Spinal cord (tissue), 10 donors: ENCODE measurements around the gene GRK3. TPM values are rescaled to one million over a fixed set of nuclear protein-coding genes. Genes with fewer than 3 reads are reported as not detected.

Experiments
- DNase-seq, 6 donors: peaks; one replicate each; pipeline versions ENCODE4 v3.0.0 to v3.0.0-alpha.2; 2013 to 2015; ENCODE audit warnings: low spot score in 6 of 6, low read depth in 4 of 6
- H3K27ac ChIP-seq: one replicate; pipeline ENCODE4 v1.5.1; 2013; ENCODE audit warnings: low read depth, low read length, control low read depth
- H3K27me3 ChIP-seq: one replicate; pipeline ENCODE4 v1.6.1; 2013; ENCODE audit warnings: low read length; ENCODE audit not compliant: control insufficient read depth, insufficient read depth
- H3K36me3 ChIP-seq: one replicate; pipeline ENCODE4 v1.6.1; 2013; ENCODE audit warnings: low read length; ENCODE audit not compliant: control insufficient read depth, insufficient read depth
- H3K4me1 ChIP-seq: one replicate; pipeline ENCODE4 v1.6.1; 2013; ENCODE audit warnings: low read length; ENCODE audit not compliant: control insufficient read depth, insufficient read depth
- H3K4me3 ChIP-seq: one replicate; pipeline ENCODE4 v1.5.1; 2013; ENCODE audit warnings: low read depth, low read length, control low read depth
- H3K9me3 ChIP-seq: one replicate; pipeline ENCODE4 v1.6.1; 2013; ENCODE audit warnings: low read length; ENCODE audit not compliant: control insufficient read depth, insufficient read depth
- WGBS: methylation state at CpG from one replicate; pipeline ENCODE4 v1.1.5; 2013; ENCODE audit warnings: missing lambda C conversion rate; ENCODE audit not compliant: insufficient coverage; 5-methylcytosine and 5-hydroxymethylcytosine counted together
- polyA plus RNA-seq, 2 donors: library from polyadenylated mRNA; unstranded; fragments of 120-200 nt; gene quantifications; one replicate each; pipeline ENCODE4 v1.2.1, GENCODE V29; 2013; ENCODE audit not compliant: insufficient read length in 2 of 2
- total RNA-seq, 2 donors: library from RNA; depleted of rRNA in 1 of 2; stranded (reverse); fragments of 120-200 nt in 1 of 2; fragments of >200 nt in 1 of 2; gene quantifications; one replicate each; pipeline versions ENCODE4 v1.2.3 to v1.2.4, GENCODE V29; 2013 to 2014
- donor health status: healthy.

The GRK3 gene
- total and polyA plus RNA-seq, 4 donors: 13.6 to 33.7 (median 31.8) TPM

DNA sequence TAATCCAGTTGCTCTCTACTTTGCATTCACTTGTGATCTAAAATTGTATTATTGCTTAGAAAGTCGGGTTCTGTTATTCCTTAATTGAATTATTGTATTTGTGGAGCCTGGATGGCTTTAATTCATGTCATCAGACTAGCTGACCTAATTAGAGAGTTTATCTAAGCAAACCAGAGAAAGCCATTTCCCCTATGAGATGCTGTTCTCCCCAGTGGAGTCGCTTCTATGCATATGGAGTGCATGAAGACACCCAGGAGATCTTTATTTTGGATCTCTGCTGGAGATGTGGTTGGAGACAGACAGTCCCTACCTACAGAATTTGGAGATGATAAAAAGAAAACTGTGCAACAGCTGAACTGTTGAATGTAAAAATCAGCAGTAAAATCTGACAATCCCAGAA, 132.3 kb downstream of the GRK3 start:
- Histone ChIP-seq H3K4me3 (no peak overlapping the region), H3K36me3 (peaks cover 10% of the 10 kb centered on the region), H3K9me3 (no peaks in the 10 kb centered on the region), H3K27me3 (no peaks in the 10 kb centered on the region), H3K27ac (peak overlapping the region; percentile 37), H3K4me1 (peaks cover 23% of the 10 kb centered on the region)
- 80% methylated on average over 1 of the region's 2 CpGs for WGBS
- DNase-seq: peak in 2 of 6 donors; percentile 4 to 47

DNA sequence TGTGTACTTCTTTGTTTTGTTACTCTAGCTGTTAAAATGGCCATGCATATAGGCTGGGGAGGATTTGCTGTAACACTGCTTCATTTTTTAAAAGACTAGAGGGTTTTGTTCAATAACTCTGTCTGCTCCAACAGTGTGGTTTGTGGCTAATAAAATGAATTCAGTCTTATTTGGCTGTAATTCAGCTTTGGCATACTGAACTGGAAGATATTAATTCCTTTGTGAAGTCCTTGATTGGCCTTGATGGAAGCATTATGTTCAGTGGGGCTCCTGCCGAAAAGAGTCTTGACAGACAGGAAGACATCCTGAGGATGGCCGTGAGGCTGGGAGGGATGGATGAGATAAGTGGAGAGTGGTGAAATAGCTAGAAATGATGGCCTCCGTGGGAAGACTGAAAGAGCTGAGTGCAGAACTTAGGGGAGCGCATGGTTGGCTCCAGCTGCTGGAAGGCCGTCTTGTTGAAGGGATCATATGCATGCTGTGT, 132.7 kb downstream of the GRK3 start:
- H3K4me1 ChIP-seq: peaks cover 23% of the 10 kb centered on the region
- 57% methylated on average over 5 of the region's 5 CpGs for WGBS
- H3K4me3 ChIP-seq: no peak overlapping the region
- DNase-seq: peak in 3 of 6 donors; percentile 14 to 63 (median 58)
- no peaks in the 10 kb centered on the region for H3K27me3 ChIP-seq
- peak overlapping the region; percentile 48 for H3K27ac ChIP-seq
- peaks cover 10% of the 10 kb centered on the region for H3K36me3 ChIP-seq
- no peaks in the 10 kb centered on the region for H3K9me3 ChIP-seq

DNA sequence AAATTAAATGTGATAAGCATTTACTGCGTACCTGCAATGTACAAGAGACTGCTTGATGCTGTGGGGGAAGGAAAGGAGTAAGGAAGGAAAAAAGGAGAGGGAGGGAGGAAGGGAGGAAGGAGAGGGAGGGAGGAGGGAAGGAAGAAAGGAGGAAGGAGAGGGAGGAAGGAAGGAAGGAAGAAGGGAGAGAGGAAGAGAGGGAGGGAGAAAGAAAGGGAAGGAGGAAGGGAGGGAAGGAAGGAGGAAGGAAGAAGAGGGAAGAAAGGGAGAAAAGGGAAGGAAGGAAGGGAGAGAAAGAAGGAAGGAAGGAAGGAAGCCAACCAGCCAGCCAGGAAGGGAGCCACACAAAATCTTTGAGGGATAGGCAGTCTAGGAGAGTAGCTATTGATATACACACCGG, 133.5 kb downstream of the GRK3 start:
- no peaks in the 10 kb centered on the region for H3K27me3 ChIP-seq
- no peak for DNase-seq
- peaks cover 23% of the 10 kb centered on the region for H3K4me1 ChIP-seq
- no peak overlapping the region for H3K27ac ChIP-seq
- H3K36me3 ChIP-seq: peaks cover 10% of the 10 kb centered on the region
- H3K4me3 ChIP-seq: no peak overlapping the region
- 71% methylated on average over 2 of the region's 2 CpGs for WGBS
- no peaks in the 10 kb centered on the region for H3K9me3 ChIP-seq

DNA sequence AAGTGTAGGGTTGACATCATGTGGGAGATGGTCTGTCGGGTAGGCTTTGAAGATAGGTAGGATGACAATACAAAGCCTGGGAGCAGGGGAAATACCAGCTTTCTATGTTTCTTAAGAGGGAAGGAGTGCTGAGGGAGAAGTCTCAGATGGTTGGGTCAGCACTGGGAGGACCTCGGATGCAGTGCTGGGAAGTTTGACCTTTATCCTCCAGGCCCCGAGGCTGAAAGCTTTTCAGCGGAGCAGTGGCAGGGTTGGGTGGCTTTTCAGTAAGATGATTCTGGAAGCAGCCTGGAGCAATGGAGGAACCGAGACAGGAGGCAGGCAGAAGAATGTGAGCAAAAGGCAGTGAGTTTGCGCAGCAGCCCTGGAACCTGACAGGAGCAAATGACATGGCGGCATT, 134.0 kb downstream of the GRK3 start:
- no peaks in the 10 kb centered on the region for H3K9me3 ChIP-seq
- H3K27me3 ChIP-seq: no peaks in the 10 kb centered on the region
- H3K27ac ChIP-seq: no peak overlapping the region
- H3K4me3 ChIP-seq: no peak overlapping the region
- 86% methylated on average over 7 of the region's 7 CpGs for WGBS
- peaks cover 23% of the 10 kb centered on the region for H3K4me1 ChIP-seq
- DNase-seq: no peak
- H3K36me3 ChIP-seq: peaks cover 10% of the 10 kb centered on the region

DNA sequence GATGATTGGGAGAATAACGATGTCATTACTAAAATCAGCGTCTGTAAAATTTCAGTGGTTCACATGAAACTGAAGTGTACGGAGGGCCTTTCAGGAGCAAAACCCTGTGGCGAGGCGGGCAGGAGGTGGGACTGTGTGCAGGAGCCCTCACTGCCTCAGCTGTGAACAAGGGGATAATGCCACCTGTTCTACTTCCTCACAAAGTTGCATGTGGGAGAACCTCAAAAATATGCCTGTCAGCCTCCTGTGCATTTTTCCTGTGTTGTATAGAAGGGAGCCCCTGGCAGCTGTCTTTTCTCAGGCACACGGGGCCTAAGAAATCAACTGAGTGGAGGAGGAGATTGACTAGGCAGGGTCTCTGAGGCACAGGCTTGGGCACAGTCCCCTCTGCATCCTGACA, 134.5 kb downstream of the GRK3 start:
- H3K27me3 ChIP-seq: no peaks in the 10 kb centered on the region
- H3K4me3 ChIP-seq: no peak overlapping the region
- H3K9me3 ChIP-seq: no peaks in the 10 kb centered on the region
- peaks cover 23% of the 10 kb centered on the region for H3K4me1 ChIP-seq
- DNase-seq: no peak
- peaks cover 10% of the 10 kb centered on the region for H3K36me3 ChIP-seq
- 98% methylated on average over 6 of the region's 6 CpGs for WGBS
- H3K27ac ChIP-seq: no peak overlapping the region

DNA sequence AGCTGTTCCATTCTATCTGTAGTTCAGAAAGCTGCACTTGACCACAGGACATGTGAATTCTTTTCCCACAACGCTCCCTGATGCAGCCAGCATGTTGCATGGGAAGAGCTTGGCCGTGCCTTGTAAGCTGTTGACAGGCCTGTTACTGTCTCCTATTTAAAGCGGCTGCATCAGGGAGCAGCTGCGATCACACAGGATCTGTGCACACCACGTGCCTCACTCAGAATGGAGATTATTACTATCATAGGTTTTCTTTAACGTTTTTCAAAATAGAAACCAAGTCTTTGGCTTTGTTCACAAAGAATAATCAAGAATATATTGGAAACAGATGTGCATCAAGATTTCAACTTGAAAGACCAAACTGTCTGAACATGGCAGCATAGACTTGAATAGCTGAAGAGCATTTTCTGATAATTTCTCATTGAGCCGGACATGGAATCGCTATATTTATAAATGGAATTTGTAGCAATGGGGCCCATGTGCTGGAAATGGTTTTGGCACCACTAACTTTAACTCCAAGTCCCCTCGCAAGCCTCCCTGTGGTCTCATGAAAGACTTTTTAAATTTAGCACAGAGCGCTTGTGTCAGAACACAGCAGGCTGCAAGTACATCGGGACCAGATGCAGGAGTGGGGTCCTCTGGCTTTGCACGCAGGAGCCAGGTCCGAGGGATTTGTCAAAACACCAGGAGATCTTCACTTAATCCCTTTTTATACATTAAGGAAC, 136.7 kb downstream of the GRK3 start:
- H3K27ac ChIP-seq: peak overlapping the region; percentile 40

DNA sequence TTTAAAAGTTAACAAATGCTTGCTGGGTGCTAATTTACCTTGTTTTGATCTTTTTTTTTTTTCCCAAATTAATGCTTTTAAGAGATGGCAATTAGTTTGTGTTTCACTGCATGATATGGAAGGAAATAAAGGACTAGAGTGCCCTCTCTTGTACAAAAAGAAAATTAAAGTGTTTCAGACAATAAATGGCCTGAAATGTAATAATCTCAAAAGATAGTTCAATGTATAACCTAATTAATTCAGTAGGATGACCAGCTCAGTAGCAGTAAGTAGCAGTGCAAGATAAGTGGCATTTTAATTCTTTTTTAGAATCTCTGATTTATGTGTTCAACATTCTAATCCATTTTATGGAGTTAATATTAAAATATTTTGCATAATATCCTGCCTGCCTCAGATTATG, 137.6 kb downstream of the GRK3 start:
- Histone ChIP-seq H3K27me3 (no peaks in the 10 kb centered on the region), H3K4me1 (peaks cover 21% of the 10 kb centered on the region), H3K4me3 (no peak overlapping the region), H3K27ac (no peak overlapping the region), H3K9me3 (no peaks in the 10 kb centered on the region), H3K36me3 (peaks cover 7% of the 10 kb centered on the region)
- peak in 4 of 6 donors; percentile 7 to 86 (median 44) for DNase-seq

More for the DNA sequence above, 136.7 kb downstream of the GRK3 start:
- H3K9me3 ChIP-seq: no peaks in the 10 kb centered on the region
- WGBS: 57% methylated on average over 6 of the region's 13 CpGs
- H3K27me3 ChIP-seq: no peaks in the 10 kb centered on the region
- H3K36me3 ChIP-seq: peaks cover 7% of the 10 kb centered on the region
- H3K4me1 ChIP-seq: peaks cover 21% of the 10 kb centered on the region
- peak in 5 of 6 donors; percentile 33 to 86 (median 39) for DNase-seq
- no peak overlapping the region for H3K4me3 ChIP-seq

DNA sequence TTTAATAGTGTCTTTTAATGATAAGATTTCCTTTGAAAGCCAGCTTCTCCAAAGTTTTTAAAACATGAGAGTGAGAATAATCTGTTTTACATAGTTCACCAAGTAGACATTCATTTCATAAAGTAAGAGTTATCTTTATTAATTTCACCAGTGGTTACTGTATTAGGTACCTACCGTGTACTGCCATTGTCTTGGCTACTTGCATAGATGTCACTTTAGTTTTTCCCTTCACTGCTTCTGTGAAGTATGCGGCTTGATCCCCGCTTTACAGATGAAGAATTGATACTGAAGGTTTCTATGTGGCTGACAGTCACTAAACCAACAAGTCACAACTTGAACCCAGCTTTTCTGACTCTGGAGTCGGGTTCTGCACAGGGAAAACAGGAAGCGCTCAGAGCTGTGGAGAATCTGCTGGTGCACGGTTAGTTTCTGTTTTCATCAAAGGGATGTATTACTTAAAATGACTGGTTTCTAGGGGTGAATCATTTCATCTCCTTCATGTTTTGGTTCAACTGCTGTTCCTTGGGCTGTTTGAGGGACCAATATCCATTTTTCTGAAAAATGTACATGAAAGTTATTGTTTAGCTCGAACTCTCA, 138.2 kb downstream of the GRK3 start:
- 80% methylated on average over 1 of the region's 7 CpGs for WGBS
- H3K4me3 ChIP-seq: no peak overlapping the region
- peaks cover 21% of the 10 kb centered on the region for H3K4me1 ChIP-seq
- H3K27me3 ChIP-seq: no peaks in the 10 kb centered on the region
- no peak overlapping the region for H3K27ac ChIP-seq
- H3K9me3 ChIP-seq: no peaks in the 10 kb centered on the region
- H3K36me3 ChIP-seq: peaks cover 9% of the 10 kb centered on the region
- no peak for DNase-seq

DNA sequence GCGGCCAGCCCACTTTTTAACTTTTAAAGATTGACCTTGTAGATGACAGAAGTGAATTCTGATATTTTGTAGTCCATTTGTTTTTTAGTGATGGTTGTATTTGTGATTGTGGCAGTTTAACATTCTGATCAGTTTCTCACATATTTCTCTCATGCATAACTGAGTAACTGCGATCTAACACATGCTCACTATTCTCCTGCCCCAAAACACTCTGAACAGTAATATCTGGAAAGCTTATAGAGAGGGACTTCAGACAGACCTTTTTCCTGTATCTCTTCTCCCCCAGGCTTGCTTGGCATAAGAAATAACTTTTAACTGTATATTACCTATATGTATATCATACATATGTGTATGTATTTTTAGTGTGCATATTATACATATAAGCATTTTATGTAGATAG, 140.2 kb downstream of the GRK3 start:
- WGBS: no CpG with 5 or more reads among the region's 2 CpGs
- peaks cover 11% of the 10 kb centered on the region for H3K36me3 ChIP-seq
- no peaks in the 10 kb centered on the region for H3K9me3 ChIP-seq
- no peaks in the 10 kb centered on the region for H3K27me3 ChIP-seq
- DNase-seq: no peak
- no peak overlapping the region for H3K4me3 ChIP-seq
- H3K4me1 ChIP-seq: peaks cover 10% of the 10 kb centered on the region
- H3K27ac ChIP-seq: no peak overlapping the region

DNA sequence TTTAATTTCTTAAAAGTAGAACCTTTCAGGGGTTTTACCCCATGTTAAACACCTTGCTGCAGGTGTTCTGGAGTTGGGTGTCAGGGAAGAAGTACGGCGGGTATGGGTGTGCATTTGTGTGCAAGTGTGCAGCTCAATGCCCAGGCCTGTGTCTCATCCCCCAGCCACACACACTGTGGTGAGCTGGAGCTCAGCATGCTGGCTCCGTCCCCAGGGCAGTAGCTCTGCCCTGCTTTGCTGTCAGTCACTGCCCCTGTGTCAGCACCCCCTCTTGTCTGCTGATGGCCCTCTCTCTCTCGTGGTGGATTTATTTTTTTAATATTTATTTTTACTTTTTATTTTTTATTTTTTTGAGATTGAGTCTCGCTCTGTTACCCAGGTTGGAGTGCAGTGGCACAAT, 141.7 kb downstream of the GRK3 start:
- Histone ChIP-seq H3K36me3 (peaks cover 11% of the 10 kb centered on the region), H3K4me3 (no peak overlapping the region), H3K9me3 (no peaks in the 10 kb centered on the region), H3K27ac (no peak overlapping the region), H3K27me3 (no peaks in the 10 kb centered on the region), H3K4me1 (peaks cover 4% of the 10 kb centered on the region)
- no peak for DNase-seq
- WGBS: no CpG with 5 or more reads among the region's 5 CpGs
